Measurements from ENCODE around the gene CCL1.

DNA sequence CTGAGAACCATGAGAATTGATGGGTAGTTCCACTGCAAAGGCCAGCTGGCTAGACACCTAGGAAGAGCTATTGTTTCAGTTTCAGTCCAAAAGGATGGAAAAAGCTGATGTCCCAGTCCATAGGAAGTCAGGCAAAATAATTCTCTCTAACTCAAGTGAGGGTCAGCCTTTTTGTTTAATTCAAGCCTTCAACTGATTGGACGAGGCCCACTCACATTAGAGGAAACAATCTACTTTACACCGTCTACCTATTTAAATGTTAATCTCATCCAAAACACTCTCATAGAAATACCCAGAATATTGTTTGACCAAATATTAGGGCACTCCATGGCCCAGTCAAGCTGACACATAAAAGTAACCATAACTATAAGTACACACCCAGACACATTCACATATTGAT is 21.1 kb downstream of the CCL1 start:
- TF ChIP-seq, protein P1, sequence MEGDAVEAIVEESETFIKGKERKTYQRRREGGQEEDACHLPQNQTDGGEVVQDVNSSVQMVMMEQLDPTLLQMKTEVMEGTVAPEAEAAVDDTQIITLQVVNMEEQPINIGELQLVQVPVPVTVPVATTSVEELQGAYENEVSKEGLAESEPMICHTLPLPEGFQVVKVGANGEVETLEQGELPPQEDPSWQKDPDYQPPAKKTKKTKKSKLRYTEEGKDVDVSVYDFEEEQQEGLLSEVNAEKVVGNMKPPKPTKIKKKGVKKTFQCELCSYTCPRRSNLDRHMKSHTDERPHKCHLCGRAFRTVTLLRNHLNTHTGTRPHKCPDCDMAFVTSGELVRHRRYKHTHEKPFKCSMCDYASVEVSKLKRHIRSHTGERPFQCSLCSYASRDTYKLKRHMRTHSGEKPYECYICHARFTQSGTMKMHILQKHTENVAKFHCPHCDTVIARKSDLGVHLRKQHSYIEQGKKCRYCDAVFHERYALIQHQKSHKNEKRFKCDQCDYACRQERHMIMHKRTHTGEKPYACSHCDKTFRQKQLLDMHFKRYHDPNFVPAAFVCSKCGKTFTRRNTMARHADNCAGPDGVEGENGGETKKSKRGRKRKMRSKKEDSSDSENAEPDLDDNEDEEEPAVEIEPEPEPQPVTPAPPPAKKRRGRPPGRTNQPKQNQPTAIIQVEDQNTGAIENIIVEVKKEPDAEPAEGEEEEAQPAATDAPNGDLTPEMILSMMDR (IDR thresholded peaks at IDR 0.05), result no peak
- no peak for TF ChIP-seq POLR2A (IDR thresholded peaks at IDR 0.05)
